ENCODE data around the gene FUT4.
"Not testable (repeated sequence)": the region's sequence is repeated elsewhere in the genome, so short reads cannot be mapped to it uniquely, and the experiment has no call there.

The FUT4 gene

DNA sequence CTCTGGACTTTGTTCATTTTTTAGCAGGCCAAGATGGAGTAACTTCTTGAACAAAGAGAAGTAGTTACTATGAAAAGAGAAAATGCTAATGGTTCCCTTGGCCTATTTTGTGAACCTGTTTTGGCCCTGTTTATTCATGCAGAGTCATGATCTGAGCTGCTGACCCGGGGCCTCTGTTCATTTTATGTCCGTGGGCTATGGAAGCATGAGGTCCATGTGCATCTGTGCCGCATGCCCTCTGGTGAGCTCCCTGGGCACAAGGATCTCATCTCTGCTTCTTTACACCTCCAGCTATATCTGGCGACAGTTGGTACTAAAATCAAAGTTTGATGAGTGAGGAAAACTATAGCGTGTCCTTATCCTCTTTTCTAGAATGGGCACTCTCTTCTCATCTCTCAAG lies 24.5 kb downstream of the FUT4 start:
- DNase-seq, result no peak

DNA sequence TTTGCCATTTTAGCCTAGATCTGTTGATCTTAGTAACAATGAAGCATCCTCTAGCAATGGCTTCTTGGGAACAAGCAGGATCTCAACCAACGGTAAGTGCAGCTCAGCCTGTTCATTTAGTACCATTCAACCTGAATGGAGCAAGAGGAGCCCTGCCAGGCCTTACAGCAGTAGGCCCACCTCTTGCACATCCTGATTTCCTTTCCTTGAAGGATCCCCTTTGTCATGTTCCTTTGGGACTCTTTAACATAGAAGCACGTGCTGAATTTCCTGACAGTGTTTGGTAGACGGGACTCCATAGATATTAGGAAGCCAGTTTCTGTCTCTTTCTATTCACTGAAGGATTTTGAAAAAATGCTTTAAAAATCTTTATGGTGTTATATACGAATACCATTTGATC lies 25.0 kb downstream of the FUT4 start:
- DNase-seq, result no peak

DNA sequence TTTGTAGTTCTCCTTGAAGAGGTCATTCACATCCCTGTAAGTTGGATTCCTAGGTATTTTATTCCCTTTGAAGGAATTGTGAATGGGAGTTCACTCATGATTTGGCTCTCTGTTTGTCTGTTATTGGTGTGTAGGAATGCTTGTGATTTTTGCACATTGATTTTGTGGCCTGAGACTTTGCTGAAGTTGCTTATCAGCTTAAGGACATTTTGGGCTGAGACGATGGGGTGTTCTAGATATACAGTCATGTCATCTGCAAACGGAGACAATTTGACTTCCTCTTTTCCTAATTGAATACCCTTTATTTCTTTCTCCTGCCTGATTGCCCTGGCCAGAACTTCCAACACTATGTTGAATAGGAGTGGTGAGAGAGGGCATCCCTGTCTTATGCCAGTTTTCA lies 29.3 kb downstream of the FUT4 start:
- DNase-seq, result not testable (repeated sequence)

DNA sequence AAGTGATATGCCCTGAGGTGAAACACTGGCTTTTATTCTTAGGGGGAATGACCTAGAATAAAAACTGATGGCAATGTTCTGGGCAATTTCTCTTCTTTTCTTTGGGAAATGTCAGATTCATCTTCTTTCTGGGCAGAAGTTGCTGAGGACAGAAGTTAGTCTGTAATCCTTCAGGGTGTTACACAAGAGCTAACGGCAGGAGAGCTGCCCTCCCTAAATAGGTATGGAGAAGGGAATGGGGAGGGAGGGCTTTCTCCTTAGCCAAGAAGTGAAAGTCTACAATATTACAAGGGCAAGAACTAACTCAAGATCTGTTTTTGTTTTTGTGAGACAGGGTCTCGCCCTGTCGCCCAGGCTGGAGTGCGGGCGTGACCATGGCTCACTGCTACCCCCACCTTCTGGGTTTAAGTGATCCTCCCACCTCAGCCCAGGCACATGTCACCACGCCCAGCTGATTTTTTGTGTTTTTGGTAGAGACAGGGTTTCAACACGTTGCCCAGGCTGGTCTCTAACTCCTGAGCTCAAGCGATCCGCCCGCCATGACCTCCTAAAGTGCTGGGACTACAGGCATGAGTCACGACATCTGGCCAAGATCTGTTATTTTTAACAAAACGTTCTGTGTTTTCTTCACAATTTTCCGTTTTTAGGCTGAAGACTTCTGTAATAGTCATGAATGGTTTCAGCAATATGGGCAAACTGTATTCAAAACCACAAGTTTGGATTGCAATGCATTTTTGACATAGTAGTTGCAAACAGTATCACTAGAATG lies 30.7 kb downstream of the FUT4 start:
- DNase-seq, result no peak

DNA sequence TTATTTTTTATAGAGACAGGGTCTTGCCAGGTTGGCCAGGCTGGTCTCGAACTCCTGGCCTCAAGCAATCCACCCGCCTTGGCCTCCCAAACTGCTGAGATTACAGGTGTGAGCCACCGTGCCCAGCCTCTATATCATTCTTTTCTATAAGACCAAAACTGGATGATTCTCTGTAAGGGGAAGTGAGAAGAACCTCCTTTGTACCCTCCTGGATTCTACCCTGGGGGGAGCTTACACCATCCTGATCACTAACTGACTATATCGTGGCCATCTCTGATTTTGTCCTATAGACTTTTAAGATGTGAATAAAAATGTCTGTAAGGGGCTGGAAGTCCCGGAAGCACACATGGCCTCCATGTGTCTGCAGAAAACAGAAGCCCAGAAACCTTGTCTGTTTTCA lies 32.6 kb downstream of the FUT4 start:
- DNase-seq, result no peak

DNA sequence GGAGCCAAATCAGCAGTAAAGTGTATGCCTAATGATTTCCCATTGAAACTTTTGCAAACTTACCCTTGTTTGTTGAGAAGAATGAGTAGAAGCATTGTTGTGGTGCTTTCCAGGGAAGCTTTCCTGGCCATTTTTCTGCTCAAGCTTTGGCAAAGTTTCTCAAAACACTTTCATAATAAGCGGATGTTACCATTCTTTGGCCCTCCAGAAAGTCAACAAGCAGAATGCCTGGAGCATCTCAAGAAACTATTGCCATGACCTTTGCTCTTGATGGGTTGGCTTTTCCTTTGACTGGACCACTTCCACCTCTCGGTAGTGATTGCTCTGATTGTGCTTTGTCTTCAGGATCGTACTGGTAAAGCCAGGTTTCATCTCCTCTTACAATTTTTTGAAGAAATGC lies 34.1 kb downstream of the FUT4 start:
- DNase-seq, result no peak

DNA sequence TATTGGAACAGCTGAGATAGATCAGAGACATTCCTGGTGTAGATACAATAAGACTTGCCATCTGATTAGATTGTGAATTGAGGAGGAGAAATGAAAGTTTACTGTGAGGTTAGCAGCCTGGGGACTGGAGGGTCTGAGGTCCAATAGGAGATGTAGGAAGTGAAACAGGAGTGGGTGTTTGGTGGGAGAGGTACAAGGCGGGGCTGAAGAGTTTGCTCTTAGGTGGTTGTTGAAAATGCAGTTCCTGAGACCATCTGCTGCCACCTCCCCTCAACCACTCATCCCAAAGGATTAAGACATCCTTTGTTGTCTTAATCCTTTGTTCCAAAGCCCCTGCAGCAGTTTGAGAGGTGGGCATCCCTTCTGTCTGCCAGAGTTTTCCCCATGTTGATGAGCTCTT lies 38.2 kb downstream of the FUT4 start:
- DNase-seq, result no peak

DNA sequence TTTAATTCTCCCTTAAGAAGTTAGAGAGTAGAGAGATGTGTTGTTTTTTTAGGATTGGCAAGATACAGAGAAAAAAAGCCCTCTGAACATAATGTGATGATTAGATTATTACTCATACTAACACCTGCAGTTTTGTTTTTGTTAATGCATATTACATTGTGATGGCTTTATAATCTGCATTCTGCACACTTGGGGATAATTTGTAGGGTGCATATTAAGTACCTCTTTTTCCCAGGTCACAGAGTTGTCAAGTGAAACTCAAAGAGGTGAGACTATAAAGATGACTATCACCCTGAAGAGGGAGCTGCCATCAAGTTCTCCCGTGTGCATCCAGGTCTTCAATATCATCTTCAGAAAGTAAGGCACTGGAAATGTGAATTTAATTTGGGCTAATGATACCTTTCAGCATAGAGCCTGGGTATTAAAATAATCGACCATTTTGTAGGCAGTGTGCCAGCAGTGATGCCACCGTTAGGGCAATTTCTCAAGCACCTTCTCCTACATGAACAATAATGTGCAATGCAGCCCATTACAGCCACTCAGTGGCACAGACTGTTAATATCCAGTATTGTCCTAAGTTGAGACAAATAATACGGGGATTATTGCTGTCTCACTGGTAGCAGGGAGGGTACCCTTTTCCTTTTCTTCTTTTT lies 39.6 kb downstream of the FUT4 start:
- DNase-seq, result no peak

DNA sequence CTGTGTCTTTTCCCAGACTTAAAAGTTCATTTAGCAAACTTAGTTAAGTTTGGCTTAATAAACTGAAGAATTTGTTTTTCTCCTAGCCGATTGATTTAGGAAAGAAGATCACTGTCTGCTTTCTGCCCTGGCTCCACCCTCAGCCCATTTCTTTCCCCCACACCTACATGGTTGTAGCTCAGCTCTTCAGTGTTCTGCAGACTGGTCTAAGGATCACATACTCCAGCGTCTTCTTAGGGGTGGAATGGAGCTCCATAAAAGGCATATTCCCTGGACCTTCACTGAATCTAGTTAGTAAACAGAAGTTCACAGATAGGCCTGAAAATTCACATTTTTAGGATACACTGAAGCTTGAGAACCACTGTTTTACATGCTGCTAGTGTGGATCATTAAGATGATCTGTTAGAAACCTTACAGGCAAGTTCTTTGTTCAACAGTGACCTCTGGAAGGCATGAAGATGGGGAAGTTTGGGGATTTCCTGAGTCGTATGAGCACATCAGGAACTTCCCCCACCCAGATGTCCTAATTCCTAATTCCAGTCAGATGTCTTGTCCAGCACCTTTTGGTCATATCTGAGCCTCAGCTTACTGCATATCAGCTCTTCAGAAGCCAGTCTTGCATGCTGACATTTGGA lies 40.3 kb downstream of the FUT4 start:
- no peak for DNase-seq

DNA sequence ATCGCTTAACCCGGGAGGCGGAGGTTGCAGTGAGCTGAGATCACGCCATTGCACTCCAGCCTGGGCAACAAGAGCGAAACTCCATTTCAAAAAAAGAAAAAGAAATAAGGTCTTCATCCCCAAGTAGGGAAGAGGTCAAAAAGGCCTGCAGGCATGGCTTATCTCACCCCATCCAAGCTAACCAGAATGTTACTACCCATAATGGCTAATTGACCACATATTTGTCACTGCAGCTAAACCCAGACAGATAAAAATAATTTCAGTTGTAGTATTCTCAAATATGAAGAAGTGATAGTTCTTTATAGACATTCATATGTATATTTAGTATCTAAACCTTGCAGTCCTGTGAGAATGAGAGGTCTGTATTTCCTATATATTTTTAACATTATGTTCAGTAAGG lies 41.3 kb downstream of the FUT4 start:
- DNase-seq, result no peak

DNA sequence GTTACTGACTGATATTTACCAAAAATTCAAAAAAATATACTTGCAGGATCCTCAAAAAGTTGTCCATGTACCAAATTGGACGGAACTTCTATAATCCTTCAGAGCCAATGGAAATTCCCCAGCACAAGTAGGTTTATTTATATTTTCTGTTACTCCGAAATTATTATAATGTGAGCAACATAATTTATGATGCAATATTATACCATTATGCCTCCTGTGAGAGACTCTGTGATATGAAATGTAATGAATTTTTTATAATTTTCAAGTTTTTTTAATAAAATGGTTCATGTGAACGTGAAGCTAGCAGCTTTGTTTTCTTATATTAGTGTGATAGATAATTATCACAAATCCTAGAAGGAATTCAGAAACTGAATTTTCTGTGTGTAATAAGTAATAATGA lies 41.7 kb downstream of the FUT4 start:
- no peak for DNase-seq

DNA sequence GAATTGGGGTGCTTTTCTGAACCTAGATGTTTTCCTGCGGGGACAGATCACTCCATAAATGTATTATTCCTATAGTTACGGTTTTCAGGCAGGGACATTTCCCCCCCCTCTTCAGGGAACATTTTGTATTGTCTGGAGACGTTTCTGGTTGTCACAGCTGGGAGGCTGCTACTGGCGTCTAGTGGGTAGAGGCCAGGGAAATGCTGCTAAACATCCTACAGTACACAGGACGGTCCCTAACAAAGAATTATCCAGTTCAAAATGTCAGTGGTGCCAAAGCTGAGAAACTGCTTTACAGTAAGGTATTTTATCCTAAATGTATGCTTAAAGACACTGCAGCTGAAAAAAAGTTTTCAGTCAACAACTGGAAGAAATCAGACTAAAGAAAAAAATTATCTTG lies 42.8 kb downstream of the FUT4 start:
- DNase-seq, result no peak

DNA sequence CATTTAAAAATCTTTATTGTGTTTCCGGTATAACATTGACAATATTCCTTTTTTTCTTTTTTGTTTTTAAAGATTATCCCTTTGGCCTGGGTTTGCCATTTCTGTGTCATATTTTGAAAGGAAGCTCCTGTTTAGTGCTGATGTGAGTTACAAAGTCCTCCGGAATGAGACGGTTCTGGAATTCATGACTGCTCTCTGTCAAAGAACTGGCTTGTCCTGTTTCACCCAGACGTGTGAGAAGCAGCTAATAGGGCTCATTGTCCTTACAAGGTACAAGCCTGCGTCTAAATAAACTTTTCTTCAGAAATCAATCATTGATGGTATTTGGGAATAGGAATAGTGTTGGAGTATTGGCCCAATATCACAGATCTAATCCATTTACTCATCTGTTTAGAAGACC lies 43.3 kb downstream of the FUT4 start:
- DNase-seq, result no peak

DNA sequence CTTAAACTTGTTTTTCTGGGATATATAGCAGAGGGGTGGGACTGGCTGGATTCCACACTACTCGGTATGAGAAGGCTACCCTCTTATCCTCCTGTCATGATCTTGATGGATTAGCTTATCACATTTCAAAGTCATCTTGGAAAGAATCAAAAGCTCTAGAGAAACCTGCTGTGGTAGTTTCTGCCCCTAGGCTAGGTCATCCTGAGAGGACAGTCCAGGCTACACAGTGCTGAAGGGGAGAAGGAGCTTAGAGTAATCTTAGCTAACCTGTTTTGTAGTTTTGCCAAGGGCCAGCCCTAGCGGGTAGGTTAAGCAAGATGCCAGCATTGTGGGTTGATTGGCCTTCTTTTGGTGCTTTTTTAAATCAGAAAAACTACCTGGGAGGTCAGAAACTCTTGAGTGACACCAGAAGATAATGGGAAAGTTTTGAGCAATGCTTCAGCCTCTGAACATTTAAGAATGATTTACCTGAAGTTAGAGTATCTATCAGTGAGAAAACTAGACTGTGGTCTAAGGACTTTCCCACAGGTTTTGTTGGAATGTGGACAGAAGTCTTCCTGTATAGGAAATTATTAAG lies 44.7 kb downstream of the FUT4 start:
- DNase-seq, result no peak

DNA sequence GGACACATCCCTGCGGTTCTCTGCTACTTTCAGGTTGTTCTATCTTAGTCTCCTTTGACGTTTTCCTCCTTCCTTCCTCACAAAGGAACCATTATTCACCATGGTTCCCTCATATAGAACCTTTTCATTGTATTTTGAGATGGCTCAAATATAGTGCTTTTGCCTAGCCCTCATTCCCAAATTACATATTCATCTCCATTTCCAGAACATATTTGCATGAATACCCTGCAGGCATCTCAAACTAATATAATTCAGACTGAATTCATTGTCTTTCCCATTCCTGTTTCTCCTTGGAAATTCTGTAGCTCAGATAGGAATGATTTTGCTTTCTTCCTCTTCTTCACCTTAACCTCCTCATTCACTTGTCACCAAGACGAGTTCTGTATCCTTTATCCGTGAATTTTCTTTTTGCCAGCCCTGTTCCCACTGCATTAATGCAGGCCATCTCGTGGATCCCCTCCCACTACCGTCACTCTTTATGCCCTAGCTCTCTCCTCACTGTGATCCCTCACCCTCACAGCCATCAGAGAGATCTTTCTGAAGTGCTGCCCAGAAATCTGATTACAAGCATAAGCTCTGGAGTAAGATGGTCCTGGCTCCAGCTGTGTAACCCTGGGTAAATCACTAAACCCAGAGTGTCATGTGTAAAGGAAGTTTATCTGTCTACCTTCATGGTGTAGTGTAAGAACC lies 46.8 kb downstream of the FUT4 start:
- DNase-seq, result no peak

DNA sequence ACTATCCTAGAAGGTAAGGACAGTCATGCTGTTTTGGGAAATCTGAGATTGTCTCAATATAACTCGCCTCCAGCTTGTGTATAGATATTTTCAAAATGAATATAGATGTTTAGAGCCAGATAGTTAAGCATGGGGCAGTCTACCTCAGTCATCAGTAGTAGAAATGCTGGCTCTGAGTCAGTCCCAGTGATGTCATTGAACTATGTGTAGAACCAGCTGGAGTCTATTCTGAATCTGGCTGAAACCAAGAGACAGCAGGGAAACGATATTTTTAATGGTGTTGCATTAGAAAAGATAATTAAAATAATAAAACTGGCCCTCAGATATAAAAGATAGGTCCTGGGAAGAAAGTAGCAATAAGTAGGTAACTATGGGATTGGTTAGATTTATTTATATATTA lies 49.3 kb downstream of the FUT4 start:
- no peak for DNase-seq

DNA sequence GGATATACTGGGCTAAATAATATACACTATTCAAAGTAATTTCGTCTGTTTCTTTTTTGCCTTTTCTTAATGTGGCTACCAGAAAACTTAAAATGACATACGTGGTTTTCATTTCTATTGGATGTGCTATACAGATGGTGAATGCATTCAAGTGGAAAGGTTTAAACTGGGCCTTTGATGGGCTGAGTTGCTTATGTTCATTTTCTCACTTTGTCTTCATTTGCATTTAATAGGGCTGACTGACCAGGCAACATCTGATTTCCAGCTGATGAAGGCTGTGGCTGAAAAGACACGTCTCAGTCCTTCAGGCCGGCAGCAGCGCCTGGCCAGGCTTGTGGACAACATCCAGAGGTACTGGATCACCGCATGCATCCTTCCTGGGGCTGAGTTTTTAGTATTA lies 51.4 kb downstream of the FUT4 start:
- DNase-seq, result no peak

DNA sequence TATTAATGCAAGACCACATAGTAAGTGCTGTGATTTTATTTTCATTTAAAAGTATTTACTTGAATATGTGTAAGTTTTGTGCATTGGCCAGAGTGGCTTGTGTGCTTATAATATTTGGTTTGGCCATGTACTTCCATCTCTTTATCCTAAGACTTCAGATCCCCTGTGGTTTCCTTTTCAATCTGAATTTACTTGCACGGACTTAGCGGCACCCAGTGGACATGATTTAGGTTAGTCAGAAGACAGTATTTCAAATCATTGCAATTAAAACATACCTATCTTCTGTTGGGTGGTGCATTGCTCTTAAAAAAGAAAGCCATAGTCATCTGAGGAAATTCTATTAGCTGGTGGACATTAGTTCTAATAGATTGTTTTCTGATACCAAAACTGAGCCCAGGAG lies 54.2 kb downstream of the FUT4 start:
- DNase-seq, result no peak

Measured in activated gamma-delta T cell treated with Interleukin-2 at 50 U/mL for 16 hours (primary cell).